Progenitor cell of endocrine pancreas (in vitro differentiated cells): ENCODE measurements around the gene TMEM178B. TPM values are rescaled to one million over a fixed set of nuclear protein-coding genes. Genes with fewer than 3 reads are reported as not detected.

Experiments
- DNase-seq: peaks from one replicate; pipeline ENCODE4 v3.0.0; 2021; ENCODE audit warnings: low spot score; ENCODE audit not compliant: unreplicated experiment
- H3K27ac Mint-ChIP-seq: 2 replicates; pipeline ENCODE4 v1.8.0; 2021; ENCODE audit warnings: mild to moderate bottlenecking, moderate library complexity, mixed read lengths
- H3K27me3 Mint-ChIP-seq: 2 replicates; pipeline ENCODE4 v1.8.0; 2021; ENCODE audit warnings: mixed read lengths
- H3K36me3 Mint-ChIP-seq: 2 replicates; pipeline ENCODE4 v1.8.0; 2022; ENCODE audit warnings: mixed read lengths; ENCODE audit not compliant: insufficient read depth
- H3K4me1 Mint-ChIP-seq: 2 replicates; pipeline ENCODE4 v1.8.0; 2021; ENCODE audit warnings: low read depth, mixed read lengths
- H3K4me3 Mint-ChIP-seq: 2 replicates; pipeline ENCODE4 v1.8.0; 2021; ENCODE audit warnings: low read depth, mild to moderate bottlenecking, moderate library complexity, mixed read lengths
- H3K9me3 Mint-ChIP-seq: 2 replicates; pipeline ENCODE4 v1.8.0; 2021; ENCODE audit warnings: low read depth, mixed read lengths
- CTCF ChIP-seq: fragments of 200-600 bp; sonication (generic); IDR thresholded peaks from one replicate; pipeline ENCODE4 v1.5.0; 2021; ENCODE audit warnings: antibody characterized with exemption, mild to moderate bottlenecking; ENCODE audit not compliant: unreplicated experiment
- total RNA-seq: library from RNA; stranded (reverse); gene quantifications from 2 replicates; pipeline ENCODE4 v1.2.1, GENCODE V29; 2021

Gene TMEM178B
- total RNA-seq, 1 donor from 2014 or later = 2.8 TPM

- no peak overlapping the region for H3K27ac Mint-ChIP-seq
- H3K4me3 Mint-ChIP-seq = no peak overlapping the region
- no peaks in the 10 kb centered on the region for H3K9me3 Mint-ChIP-seq
- DNase-seq = no peak
- H3K27me3 Mint-ChIP-seq = no peaks in the 10 kb centered on the region
- no peak for TF ChIP-seq CTCF
- H3K4me1 Mint-ChIP-seq = no peaks in the 10 kb centered on the region
- H3K36me3 Mint-ChIP-seq = no peaks in the 10 kb centered on the region
Measured at GRCh38 chr7:141454338-141454737, 380.5 kb downstream of the TMEM178B start.

GRCh38 chr7:141455723-141456122 lies 381.9 kb downstream of the TMEM178B start:
- Mint-ChIP-seq H3K27me3 (no peaks in the 10 kb centered on the region), H3K9me3 (no peaks in the 10 kb centered on the region), H3K4me1 (no peaks in the 10 kb centered on the region), H3K36me3 (no peaks in the 10 kb centered on the region), H3K4me3 (no peak overlapping the region), H3K27ac (no peak overlapping the region)
- TF ChIP-seq CTCF = no peak
- DNase-seq = no peak

GRCh38 chr7:141456298-141456697 lies 382.4 kb downstream of the TMEM178B start:
- no peak overlapping the region for H3K27ac Mint-ChIP-seq
- DNase-seq = no peak
- no peak overlapping the region for H3K4me3 Mint-ChIP-seq
- no peaks in the 10 kb centered on the region for H3K27me3 Mint-ChIP-seq
- no peaks in the 10 kb centered on the region for H3K4me1 Mint-ChIP-seq
- H3K9me3 Mint-ChIP-seq = no peaks in the 10 kb centered on the region
- no peaks in the 10 kb centered on the region for H3K36me3 Mint-ChIP-seq
- no peak for TF ChIP-seq CTCF

- TF ChIP-seq CTCF = no peak
- no peaks in the 10 kb centered on the region for H3K36me3 Mint-ChIP-seq
Measured at GRCh38 chr7:141456711-141457110, 382.8 kb downstream of the TMEM178B start.

GRCh38 chr7:141460781-141461715 lies 387.2 kb downstream of the TMEM178B start:
- H3K27ac Mint-ChIP-seq = no peak overlapping the region

More at GRCh38 chr7:141456711-141457110, 382.8 kb downstream of the TMEM178B start:
- no peak overlapping the region for H3K27ac Mint-ChIP-seq
- DNase-seq = no peak
- no peaks in the 10 kb centered on the region for H3K27me3 Mint-ChIP-seq
- H3K9me3 Mint-ChIP-seq = no peaks in the 10 kb centered on the region
- H3K4me3 Mint-ChIP-seq = no peak overlapping the region
- no peaks in the 10 kb centered on the region for H3K4me1 Mint-ChIP-seq

More at GRCh38 chr7:141460781-141461715, 387.2 kb downstream of the TMEM178B start:
- Mint-ChIP-seq H3K36me3 (no peaks in the 10 kb centered on the region), H3K4me1 (no peaks in the 10 kb centered on the region), H3K4me3 (no peak overlapping the region), H3K27me3 (no peaks in the 10 kb centered on the region), H3K9me3 (no peaks in the 10 kb centered on the region)
- no peak for TF ChIP-seq CTCF
- DNase-seq = no peak
